RWPE2 (cell line): ENCODE measurements around the gene WASF1.
"Not testable (repeated sequence)": the region's sequence is repeated elsewhere in the genome, so short reads cannot be mapped to it uniquely, and the experiment has no call there.

Experiments
- ATAC-seq: fragments of 200-7000 bp; cut with Tn5 transposase; 3 replicates; pipeline ENCODE4 v1.9.1; 2021; ENCODE audit warnings: low read depth
- DNase-seq: peaks from one replicate; pipeline ENCODE4 v3.0.0-alpha.2; 2020; ENCODE audit warnings: low spot score
- H3K27ac ChIP-seq: fragments of 450-650 bp; 2 replicates; pipeline ENCODE4 v1.5.1; 2017; ENCODE audit warnings: mild to moderate bottlenecking; ENCODE audit not compliant: poor library complexity, severe bottlenecking
- H3K27me3 ChIP-seq: fragments of 250-450 bp; sonication (Bioruptor Pico); 2 replicates; pipeline ENCODE4 v1.5.1; 2021; ENCODE audit warnings: mild to moderate bottlenecking, moderate library complexity; ENCODE audit not compliant: insufficient read depth, poor library complexity, severe bottlenecking
- H3K36me3 ChIP-seq: fragments of 250-450 bp; sonication (Bioruptor Pico); 2 replicates; pipeline ENCODE4 v1.5.1; 2020; ENCODE audit warnings: low read depth, mild to moderate bottlenecking, moderate library complexity
- H3K4me1 ChIP-seq: fragments of 250-450 bp; sonication (Bioruptor Pico); 2 replicates; pipeline ENCODE4 v1.5.1; 2021; ENCODE audit warnings: mild to moderate bottlenecking, moderate library complexity; ENCODE audit not compliant: insufficient read depth, poor library complexity, severe bottlenecking
- H3K4me3 ChIP-seq: fragments of 250-450 bp; sonication (Bioruptor Pico); 2 replicates; pipeline ENCODE4 v1.5.1; 2021; ENCODE audit warnings: mild to moderate bottlenecking, moderate library complexity; ENCODE audit not compliant: severe bottlenecking
- H3K9me3 ChIP-seq: fragments of 250-450 bp; sonication (Bioruptor Pico); 2 replicates; pipeline ENCODE4 v1.5.1; 2021; ENCODE audit warnings: mild to moderate bottlenecking, moderate library complexity; ENCODE audit not compliant: severe bottlenecking
- CTCF ChIP-seq: fragments of 450-650 bp; IDR thresholded peaks from one replicate; pipeline ENCODE4 v1.5.1; 2017; ENCODE audit warnings: mild to moderate bottlenecking, moderate library complexity; ENCODE audit not compliant: poor library complexity, severe bottlenecking

Gene WASF1

GRCh38 chr6:110089323-110089722 lies 90.1 kb downstream of the WASF1 start:
- Histone ChIP-seq H3K27me3 (no peaks in the 10 kb centered on the region), H3K9me3 (no peaks in the 10 kb centered on the region), H3K27ac (no peak overlapping the region), H3K4me1 (peaks cover 7% of the 10 kb centered on the region), H3K36me3 (no peaks in the 10 kb centered on the region), H3K4me3 (no peak overlapping the region)
- TF ChIP-seq CTCF = no peak
- DNase-seq (no peak), ATAC-seq (no peak)

- DNase-seq (no peak), ATAC-seq (no peak)
- no peak for TF ChIP-seq CTCF
- no peak overlapping the region for H3K27ac ChIP-seq
- no peak overlapping the region for H3K4me3 ChIP-seq
- H3K27me3 ChIP-seq = no peaks in the 10 kb centered on the region
- H3K4me1 ChIP-seq = no peaks in the 10 kb centered on the region
- H3K36me3 ChIP-seq = no peaks in the 10 kb centered on the region
- no peaks in the 10 kb centered on the region for H3K9me3 ChIP-seq
These were observed 94.2 kb downstream of the WASF1 start for GRCh38 chr6:110085285-110085684.

GRCh38 chr6:110083875-110084585 lies 95.4 kb downstream of the WASF1 start:
- ATAC-seq = no peak
- Histone ChIP-seq H3K27me3 (no peaks in the 10 kb centered on the region), H3K27ac (no peak overlapping the region), H3K4me3 (no peak overlapping the region), H3K4me1 (no peaks in the 10 kb centered on the region), H3K36me3 (no peaks in the 10 kb centered on the region), H3K9me3 (no peaks in the 10 kb centered on the region)
- DNase-seq = no peak
- TF ChIP-seq CTCF = no peak

- peak; percentile 93 for ATAC-seq
These were observed 104.1 kb downstream of the WASF1 start for GRCh38 chr6:110075406-110075805.

GRCh38 chr6:110073474-110073873 lies 106.0 kb downstream of the WASF1 start:
- not testable (repeated sequence) for DNase-seq, H3K36me3 ChIP-seq, H3K4me1 ChIP-seq, H3K27me3 ChIP-seq, H3K9me3 ChIP-seq, ATAC-seq, H3K4me3 ChIP-seq, H3K27ac ChIP-seq

More at GRCh38 chr6:110075406-110075805, 104.1 kb downstream of the WASF1 start:
- Histone ChIP-seq H3K9me3 (no peaks in the 10 kb centered on the region), H3K36me3 (no peaks in the 10 kb centered on the region), H3K4me1 (peaks cover 7% of the 10 kb centered on the region), H3K27me3 (no peaks in the 10 kb centered on the region), H3K27ac (peak overlapping the region; percentile 28), H3K4me3 (no peak overlapping the region)
- DNase-seq = no peak
- no peak for TF ChIP-seq CTCF
